ENCODE data around the gene FCHSD1.

The FCHSD1 gene

DNA sequence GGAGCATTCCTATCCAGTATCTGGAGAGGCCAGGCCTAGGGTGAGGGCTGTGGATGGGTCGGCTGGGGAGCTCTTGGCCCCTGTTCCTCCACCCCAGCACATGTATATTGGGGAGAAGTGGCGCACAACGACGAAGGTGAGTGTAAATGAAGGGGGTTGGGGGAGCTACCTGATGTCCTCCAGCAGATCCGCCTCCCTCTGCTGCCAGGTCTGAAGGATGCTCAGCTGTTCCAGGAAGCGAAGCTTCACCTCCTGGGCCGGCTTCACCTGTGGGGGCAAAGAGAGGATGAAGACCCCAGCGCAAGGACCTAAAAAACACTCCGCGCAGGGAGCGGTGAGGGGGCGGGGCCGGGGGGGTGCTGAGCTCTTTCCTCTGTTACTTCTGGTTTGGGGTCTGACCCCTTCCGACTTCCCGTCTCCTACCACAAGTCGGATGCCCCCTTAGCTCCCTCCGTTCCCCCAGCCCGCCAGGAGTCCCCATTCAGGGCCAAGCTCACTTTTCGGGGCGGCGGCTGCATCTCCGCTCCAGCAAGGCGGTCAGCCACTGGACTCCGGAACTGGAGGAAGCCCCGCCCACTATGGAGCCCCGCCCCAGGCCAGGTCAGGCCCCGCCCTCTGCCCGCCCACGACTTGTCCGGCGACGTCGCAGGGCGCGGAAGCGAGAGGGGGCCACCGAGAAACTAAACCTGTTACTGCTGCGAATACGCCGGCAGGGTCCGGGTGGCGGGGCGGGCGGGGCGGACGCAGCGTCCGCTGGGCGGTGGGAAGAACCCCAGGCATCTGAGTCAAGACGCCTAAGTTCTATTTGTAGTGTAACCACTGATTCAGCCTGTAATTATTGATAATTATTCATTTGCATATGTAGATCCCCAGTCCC, at the start of gene FCHSD1:
FCHSD1 (minus strand) TSS at position 568 of the 877 bp plus-strand sequence; CDS start at position 518, 50 bp downstream.
- no peak for DNase-seq (ENCODE audit: low read depth)

DNA sequence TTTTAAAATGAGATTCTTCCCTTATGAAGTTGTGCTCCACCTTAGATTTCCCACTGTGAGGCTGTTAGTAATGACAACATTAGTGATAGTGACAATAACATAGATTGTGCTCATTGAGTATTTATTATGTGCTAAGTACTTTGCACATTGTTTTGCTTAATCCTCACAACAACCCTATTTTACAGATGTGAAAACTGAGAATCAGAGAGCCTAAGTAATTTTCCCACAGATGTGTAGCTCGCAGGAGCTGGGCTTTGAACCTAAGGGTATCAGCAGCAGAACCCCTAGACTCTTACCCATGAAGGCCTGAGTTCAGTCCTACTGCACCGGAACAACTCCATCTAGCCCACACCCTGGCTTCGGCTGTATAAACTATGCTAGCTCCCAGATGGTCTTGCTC, 46.4 kb upstream of the FCHSD1 start:
- DNase-seq (ENCODE audit: low read depth) = no peak

DNA sequence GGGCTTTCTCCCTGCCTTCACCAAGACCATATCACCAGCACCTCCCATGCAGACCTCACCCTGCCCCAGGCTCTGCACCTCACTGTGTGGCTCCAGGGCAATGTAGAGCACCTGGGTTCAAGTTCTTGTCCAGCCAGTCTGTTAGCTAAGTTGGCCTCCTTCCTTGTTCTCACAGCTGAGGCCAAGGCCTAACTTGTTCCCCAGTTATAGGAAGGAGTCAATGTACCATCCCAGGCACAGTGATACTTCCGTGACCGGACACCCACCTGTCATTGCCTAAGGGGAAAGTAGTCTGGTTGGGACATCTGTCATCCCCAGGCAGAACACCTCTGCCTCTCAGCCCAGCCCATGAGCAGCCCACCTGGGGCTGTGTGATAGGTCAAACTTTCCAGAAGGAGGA, 45.2 kb upstream of the FCHSD1 start:
- DNase-seq (ENCODE audit: low read depth) = no peak

DNA sequence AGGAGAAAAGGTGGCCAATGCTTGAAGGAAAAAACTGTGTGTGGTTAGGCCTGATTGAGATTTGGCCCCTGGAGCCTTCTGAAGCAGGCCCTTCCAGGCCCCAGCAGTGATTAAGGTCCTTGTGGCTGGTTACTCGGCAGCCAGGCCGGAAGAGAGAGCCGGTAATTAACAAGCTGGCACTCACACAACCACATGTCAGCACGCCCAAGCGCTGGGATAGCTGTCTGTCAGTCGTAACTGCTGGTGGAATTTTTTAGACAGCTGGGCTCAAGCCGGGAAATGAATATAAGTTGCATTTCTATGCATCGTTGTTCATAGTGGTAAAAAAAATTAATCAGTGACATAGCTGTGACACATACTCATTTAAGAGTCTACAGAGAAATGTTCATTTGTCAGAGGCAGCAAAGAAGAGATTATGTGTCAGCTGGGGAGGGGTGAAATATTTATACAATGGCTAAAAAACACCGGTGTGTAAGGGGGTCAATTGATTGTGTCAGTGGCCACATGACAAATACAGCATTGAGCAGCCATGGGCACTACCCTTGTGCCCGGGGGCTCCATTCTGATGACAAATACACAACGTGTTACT, 44.5 kb upstream of the FCHSD1 start:
- DNase-seq (ENCODE audit: low read depth) = no peak

DNA sequence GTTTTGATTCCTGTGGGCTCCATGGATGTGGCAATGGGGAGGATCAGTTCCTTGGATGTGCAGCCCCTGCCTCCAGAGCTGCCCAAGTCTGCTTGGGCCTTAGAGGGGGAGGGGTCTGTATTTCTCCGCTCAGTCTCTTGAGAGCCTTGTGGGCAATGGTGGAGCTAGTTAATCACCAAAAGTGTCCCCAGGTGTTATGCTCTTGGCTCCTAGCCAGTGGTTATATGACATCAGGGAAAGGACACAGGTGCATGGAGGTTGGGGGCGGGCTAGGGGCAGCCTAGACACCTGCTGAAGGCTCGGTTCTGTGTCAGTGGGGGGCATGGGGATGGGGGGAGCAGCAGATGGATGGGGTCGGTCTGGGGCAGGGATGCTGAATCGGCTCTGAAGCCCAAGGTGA, 43.3 kb upstream of the FCHSD1 start:
- no peak for DNase-seq (ENCODE audit: low read depth)

DNA sequence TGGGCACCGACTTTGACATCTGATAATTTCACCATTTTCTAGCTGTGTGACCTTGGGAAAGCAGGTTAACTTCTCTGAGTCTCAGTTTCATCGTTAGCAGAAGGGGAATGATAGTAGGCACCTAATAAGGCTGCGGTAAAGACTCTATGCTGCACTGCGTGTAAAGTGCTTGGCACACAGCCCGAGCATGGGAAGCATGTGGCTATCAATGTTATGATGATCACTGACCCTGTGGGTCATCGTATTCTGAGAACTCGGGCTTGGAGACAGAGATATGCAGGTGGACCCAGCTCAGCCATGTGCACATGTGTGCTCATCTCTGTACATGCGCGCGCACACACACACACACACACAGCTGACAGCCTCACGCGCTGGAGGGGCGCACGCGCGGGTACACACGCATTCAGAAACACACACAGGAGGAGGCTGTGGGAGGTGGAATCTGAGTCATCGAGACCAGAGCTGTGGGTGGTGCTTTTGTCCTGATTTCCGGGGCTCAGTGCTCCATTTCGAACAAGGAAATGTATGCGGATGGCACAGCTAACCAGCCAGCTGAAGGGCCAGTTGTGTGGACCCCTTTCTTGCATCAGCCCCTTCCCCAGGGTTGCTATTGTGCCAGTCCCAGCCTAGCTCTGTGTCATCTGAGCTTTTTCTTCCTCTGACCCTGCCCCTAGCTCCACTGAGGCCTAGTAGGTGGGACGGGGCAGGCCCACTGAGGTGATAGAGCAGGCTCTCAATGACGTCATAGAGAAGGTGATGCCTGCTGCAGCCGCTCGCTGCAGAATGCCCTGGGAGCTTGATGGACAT, 41.9 kb upstream of the FCHSD1 start:
- DNase-seq (ENCODE audit: low read depth) = no peak

DNA sequence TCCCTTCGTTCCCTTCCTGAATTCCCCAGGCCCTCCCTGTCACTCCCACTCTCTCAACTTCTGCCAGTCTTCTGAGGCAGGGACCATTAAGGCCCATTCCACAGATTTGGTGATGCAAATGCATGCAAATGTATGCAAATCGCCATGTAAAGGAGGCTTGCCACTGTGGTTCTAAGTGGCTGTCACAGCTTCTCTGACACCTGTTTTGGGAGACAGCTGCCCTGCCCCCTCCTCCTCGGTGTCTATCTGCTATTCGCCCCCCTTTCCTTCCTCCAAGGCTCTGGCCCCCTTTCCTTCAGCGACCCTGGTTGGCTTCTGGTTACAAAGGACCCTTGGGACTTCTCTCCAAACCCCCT, 41.3 kb upstream of the FCHSD1 start:
- no peak for DNase-seq (ENCODE audit: low read depth)

DNA sequence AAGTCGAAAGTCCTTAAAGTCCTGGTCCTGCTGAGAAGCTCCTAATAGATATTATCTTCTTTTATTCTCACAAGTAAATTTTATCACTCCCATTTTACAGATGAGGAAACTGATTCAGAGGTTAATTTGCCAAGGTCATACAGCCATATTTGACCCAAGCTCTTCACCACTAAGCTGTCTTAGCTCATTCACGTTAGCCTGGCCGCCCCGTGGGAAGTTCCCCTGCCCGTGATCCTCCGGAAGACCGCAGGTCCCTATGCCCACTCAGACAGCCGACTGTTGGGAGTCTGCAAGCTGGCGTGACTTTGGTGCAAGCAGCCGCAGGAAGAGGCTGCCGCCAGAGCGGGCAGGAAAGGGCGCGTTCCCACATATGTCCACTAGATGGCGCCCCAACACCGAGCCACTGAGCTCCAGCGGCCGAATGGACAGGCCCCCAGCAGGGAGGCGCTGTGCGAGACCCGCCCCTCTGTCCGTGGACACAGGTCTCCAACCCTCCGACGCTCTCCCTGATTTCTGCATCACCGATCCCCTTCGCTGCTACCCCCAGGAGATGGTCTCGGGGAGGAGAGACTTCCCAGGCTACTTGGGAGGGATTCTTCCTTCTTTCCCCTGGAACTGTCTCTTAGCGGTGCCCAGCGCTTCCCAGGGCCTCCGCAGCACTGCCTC, 40.8 kb upstream of the FCHSD1 start:
- DNase-seq (ENCODE audit: low read depth) = no peak

DNA sequence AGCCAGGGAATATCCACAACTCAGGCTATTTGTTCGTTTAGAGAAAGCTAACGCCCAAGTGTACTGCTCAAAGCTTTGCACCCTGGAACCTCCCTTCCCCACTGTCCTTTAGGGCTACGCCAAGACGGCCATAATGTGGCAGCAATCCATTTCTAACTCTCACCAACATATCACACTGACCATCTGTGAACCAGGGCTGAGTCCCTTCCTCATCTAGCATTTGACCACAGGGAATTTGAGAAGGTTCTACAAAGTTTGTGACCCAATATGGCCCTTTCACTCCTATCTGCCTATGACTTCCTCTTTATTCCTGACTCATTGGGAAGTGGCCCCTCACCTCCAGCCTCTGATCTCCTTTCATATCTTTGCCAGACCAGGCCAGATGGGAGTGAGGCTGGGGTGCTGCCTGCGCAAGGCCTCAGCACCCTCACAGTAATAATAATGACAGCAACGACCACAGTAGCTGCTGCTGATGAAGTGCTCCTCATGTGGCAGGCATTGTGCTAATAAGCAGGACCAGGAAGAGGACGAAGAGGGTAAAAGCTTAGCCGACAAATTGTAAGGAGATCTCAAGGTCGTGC, 40.2 kb upstream of the FCHSD1 start:
- DNase-seq (ENCODE audit: low read depth) = no peak

DNA sequence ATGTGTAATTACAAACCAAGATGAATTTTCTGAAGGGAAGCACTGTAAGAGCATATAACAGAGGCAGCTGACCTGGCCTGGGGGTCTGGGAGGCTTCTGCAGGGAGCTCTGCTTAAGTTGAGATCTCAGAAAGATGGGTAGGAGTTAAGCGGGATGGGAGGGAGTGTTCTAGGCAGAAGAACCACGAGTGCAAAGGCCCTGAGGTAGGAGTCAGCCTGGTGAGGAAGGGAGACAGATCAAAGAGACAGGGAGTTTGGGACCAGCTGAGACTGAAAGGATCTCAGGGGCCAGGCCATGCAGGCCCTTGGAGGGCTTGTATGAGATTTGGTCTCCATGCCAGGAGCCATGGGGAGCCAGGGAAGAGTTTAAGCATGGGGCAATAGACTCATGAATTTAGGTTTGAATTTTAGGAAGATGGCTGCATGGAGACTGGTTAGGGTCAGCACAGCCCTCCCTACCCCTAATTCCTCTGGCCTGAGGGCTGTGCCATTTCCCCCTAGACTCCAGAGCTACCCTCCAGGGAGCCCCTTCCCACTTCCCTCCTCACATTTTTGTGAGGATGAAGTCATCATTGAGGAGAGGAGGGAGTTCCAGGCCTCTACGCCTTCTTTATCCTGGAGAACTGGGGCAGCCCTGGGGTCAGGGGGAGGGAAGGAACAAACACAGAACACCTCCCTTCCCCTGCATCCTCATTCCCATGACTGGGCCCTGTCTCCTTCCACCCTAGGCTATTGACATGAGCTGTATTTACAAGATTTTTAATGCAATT, 35.6 kb upstream of the FCHSD1 start:
- DNase-seq (ENCODE audit: low read depth) = no peak

DNA sequence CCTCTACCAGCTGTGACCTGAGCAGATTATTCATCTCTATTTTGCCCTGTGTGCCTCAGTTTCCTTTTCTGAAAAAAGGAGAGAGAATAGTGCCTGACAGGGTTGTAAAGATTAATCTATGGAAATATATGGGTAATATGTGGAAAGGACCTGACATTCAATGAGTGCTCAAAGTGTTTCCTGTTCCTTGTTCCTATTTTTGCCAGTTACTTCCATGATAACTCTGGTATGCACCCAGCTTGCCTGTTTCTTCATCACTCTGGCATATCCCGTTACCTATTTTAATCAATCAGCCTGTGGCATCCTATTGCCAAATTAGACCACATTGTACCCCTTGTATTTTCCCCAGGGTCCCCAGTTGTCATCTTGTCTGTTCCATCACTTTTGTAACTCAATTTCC, 34.4 kb upstream of the FCHSD1 start:
- no peak for DNase-seq (ENCODE audit: low read depth)

DNA sequence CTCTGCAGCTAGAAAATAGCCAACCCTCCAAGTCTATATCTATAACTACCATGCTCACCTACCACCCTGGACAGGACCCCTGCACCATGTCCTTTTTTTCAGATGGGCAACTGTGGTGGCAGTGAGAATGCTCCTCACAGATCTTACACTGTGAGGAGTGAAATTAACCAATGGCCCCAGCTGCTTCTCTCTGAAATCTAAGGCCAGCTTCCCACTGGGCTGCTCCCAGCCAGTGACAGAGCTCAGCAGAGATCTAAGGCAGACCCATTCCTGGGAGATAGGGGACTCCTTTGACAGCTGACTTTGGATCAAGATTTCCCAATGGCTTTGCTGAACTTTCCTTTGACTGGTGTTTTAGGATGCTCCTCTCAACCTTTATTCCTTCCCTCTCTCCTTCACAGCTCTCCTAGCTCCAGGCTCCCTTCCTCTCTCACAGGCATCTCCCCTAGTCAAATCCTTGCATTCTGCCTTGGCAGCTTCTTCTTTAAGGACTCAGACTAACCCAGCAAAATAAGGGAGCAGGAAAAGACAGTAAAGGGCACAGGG, 32.5 kb upstream of the FCHSD1 start:
- no peak for DNase-seq (ENCODE audit: low read depth)

DNA sequence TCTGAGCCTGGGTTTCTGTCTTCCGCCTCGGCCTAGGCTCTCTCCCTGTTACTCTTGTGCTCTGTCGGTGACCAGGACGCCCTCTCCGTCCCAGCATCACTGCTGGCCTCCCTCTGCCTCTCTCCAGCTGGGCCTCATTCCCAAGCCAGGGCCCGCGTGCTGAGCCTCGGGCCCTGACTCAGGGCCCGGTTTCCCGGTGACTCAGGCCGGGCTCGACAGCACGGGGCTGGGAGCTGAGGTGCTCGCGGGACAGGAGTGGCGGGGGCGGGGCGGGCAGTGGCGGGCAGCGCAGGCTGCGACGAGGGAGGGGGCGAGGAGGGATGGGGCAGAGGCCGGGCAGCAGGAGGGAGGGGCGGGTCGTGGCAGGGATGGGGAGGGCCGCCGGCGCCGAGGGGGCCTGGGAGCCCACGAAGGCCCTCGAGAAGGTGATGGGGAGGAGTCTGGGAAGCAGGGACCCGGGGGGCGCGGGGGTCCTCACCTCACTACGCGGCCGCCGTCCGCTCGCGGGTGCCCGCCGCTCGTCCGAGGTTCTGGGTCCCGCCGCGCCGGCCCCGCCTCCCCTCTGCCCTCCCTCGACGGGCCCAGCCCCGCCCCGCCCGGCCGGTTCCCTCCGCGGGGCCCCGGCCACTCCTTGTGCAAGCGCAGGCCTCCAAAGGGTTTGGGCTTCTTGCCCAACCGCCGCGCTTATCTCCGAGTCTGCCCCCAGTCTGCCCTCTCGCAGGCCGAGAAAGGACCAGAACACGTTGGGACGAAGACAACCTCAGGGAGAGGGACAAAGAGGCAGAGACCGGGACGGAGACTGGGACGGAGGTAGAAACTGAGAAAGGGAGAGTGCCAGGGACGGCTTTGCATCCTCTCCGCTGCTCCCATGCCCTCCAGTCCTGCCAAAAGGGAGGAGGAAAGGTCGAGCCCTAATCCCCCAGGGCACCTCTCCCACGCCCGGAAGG, 30.8 kb upstream of the FCHSD1 start, which contains the start of gene ARAP3:
ARAP3 (minus strand) TSS at position 536 of the 947 bp plus-strand sequence. CDS start 1,744 bp downstream, outside the sequence.
- DNase-seq (ENCODE audit: low read depth) = no peak

DNA sequence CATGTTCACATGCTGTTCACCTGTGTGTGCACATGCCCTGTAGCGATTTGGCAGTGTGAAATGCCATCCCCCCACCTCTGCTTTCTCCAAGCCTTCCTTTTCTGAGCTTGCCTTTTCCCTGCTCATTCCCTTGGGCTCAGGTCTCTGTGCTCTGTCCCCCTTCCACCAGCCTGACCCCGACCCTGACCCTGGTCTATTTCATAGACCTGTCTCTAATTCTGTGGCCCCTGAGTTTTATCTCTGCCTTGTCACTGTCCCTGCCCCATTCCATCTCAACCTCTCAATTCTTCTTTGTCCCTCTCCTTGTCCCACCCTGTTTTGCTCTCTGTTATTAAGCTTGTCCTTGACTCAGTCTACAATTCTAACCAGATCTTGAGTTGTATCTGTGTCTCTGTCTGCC, 30.1 kb upstream of the FCHSD1 start:
- no peak for DNase-seq (ENCODE audit: low read depth)

DNA sequence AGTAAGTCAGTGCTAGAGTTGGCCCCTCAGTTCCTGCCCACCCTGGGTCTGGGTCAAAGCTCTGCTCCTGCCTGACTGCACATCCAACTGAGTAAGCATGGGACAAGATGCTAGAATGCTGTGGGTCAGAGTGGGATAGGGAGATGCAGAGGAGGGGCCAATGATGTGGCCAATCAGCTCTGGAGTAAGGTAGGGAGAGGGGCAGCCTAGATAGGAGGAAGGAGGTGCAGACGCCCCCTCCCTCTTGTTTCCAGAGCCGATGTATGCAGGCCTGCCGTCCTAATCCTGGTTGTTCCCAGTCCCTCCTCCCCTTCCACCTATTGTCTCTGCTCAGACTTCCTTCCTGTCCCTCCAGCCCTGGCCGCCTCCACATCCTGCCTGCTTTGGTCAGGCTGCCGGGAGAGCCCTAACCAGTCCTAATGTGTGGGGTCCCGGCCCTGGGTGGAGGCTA, 29.6 kb upstream of the FCHSD1 start:
- no peak for DNase-seq (ENCODE audit: low read depth)

DNA sequence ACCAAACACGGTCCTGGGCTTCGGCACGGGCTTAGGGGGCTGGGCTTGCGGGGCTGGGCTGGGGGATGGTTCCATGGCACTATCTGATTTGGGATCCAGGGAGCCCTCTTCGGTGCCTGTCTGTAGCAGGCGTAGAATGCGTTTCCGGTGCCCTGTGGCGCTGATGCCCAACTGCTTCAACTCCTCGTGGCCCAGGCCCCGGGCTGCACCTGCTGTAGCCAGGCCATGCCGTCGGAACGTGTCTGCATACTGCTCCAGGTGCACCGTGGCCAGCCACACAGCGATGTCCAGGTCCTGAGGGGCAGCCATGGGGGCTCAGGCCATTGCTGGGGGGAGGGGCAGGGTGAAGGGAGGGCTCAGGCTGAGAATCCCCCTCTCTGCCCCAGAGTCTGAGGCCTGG, 29.0 kb upstream of the FCHSD1 start:
- DNase-seq (ENCODE audit: low read depth) = no peak

DNA sequence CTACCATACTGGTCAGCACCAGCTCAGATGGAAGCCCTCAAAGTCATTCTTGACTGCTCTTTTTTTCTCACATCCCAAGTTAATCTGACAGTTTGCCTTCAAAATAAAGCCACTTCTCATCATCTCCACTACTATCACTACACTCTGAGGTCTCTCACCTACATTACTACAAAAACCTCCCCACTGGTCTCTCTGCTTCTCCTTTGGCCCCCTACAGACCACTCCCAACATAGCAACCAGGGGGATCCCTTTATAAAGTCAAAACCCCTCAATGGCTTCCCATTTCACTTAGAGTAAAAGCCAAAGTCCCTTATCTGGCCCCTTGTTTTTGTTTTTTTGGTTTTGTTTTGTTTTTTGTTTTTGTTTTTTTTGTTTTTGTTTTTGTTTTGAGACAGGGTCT, 26.2 kb upstream of the FCHSD1 start:
- no peak for DNase-seq (ENCODE audit: low read depth)

DNA sequence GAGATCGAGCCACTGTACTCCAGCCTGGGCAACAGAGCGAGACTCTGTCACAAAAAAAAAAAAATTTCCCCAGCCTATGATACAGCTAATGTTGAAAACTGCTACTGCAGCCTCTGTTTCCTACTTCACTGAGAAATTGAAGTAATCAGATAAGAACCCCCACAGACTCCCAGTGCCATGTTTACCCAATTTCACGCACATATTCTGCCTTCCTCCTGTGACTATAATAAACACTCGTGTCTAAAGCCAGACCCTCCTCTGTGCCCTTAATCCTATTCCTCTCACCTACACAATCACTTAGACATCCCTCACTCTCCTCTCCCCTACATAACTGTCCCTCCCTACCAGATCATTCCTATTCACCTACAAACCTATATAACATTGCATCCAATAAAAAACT, 24.5 kb upstream of the FCHSD1 start:
- no peak for DNase-seq (ENCODE audit: low read depth)

DNA sequence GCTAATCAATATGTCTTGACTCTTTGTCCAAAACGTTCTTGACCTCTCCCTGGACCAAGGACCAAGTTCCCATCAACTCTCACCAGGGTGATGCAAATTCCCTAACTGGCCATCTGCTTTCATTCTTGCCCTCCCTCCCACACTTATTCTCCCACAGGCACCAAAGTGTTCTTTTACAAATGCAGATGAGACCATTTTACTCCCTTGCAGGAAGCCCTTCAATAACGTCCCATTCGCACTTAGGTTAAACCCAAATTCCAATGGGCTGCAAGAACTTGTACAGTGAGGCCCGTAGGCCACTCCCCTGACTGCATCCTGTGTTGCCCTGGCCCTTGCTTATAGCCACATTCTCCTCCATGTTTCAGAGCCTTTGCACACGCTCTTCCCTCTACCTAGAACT, 23.5 kb upstream of the FCHSD1 start:
- DNase-seq (ENCODE audit: low read depth) = no peak

Data from HS-27A (cell line).